Kidney epithelial cell (primary cell): ENCODE measurements around the gene BNC2. TPM values are rescaled to one million over a fixed set of nuclear protein-coding genes. Genes with fewer than 3 reads are reported as not detected.
"Not testable (repeated sequence)": the region's sequence is repeated elsewhere in the genome, so short reads cannot be mapped to it uniquely, and the experiment has no call there.

ENCODE experiments used
- DNase-seq: peaks from one replicate; pipeline ENCODE4 v3.0.0-alpha.2; 2010; ENCODE audit warnings: low read depth
- H3K27me3 ChIP-seq: 2 replicates; pipeline ENCODE4 v1.6.0; 2011; ENCODE audit warnings: low read length; ENCODE audit not compliant: control insufficient read depth, insufficient read depth
- H3K36me3 ChIP-seq: 2 replicates; pipeline ENCODE4 v1.5.1; 2011; ENCODE audit warnings: low read length; ENCODE audit not compliant: control insufficient read depth, insufficient read depth
- H3K4me3 ChIP-seq: 2 replicates; pipeline ENCODE4 v1.5.1; 2011; ENCODE audit warnings: low read depth, mild to moderate bottlenecking, control low read depth, low read length
- total RNA-seq: library from RNA; depleted of rRNA; stranded (reverse); fragments of >200 nt; gene quantifications from 2 replicates; pipeline ENCODE4 v1.2.3, GENCODE V29; 2015
- TF ChIP-seq, protein P1 (sequence below): IDR thresholded peaks from 2 replicates; pipeline ENCODE4 v1.5.1; 2011; ENCODE audit warnings: mild to moderate bottlenecking, moderate library complexity, low read length, control low read depth, inconsistent platforms; ENCODE audit not compliant: insufficient read depth, poor library complexity, severe bottlenecking

The BNC2 gene
- total RNA-seq, 1 donor from 2014 or later, result 1.5 TPM

DNA sequence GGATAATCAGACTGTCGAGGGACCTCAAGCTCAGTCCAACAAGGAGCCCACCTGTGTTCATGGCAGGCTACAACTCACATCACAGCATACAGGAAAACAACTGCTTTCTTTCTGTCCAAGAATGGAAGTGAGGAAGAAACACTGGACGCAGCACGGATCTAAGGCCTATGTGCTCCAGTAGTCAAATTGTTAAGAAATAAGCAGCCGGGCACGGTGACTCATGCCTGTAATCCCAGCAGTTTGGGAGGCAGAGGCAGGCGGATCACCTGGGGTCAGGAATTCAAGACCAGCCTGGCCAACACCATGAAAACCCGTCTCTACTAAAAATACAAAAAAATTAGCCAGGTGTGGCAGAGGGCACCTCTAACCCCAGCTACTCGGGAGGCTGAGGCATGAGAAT lies 427.8 kb downstream of the BNC2 start:
- H3K4me3 ChIP-seq, result no peak overlapping the region
- peak; percentile 61 for DNase-seq
- TF ChIP-seq, protein P1, sequence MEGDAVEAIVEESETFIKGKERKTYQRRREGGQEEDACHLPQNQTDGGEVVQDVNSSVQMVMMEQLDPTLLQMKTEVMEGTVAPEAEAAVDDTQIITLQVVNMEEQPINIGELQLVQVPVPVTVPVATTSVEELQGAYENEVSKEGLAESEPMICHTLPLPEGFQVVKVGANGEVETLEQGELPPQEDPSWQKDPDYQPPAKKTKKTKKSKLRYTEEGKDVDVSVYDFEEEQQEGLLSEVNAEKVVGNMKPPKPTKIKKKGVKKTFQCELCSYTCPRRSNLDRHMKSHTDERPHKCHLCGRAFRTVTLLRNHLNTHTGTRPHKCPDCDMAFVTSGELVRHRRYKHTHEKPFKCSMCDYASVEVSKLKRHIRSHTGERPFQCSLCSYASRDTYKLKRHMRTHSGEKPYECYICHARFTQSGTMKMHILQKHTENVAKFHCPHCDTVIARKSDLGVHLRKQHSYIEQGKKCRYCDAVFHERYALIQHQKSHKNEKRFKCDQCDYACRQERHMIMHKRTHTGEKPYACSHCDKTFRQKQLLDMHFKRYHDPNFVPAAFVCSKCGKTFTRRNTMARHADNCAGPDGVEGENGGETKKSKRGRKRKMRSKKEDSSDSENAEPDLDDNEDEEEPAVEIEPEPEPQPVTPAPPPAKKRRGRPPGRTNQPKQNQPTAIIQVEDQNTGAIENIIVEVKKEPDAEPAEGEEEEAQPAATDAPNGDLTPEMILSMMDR, result no peak
- no peaks in the 10 kb centered on the region for H3K36me3 ChIP-seq
- H3K27me3 ChIP-seq, result no peaks in the 10 kb centered on the region

DNA sequence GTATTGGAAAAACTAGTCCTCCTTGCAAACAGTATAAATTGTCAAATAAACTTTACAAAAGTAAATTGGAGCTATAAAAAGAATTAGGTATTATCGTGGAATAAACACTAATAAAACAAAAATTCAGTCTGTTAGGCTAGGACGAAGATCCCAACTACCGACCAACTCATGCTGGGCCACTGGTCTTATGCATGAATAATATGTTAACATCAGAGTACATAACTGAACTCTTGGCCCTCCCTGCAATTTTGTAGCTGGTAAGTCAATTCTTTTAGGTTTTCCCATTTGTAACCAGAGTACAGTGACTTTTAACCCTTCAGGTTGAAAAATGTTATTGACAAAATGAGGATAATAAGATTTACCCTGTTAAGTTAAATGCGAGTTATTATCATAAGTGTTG lies 428.7 kb downstream of the BNC2 start:
- TF ChIP-seq, protein P1, result no peak
- H3K27me3 ChIP-seq, result no peaks in the 10 kb centered on the region
- DNase-seq, result no peak
- no peak overlapping the region for H3K4me3 ChIP-seq
- H3K36me3 ChIP-seq, result no peaks in the 10 kb centered on the region

DNA sequence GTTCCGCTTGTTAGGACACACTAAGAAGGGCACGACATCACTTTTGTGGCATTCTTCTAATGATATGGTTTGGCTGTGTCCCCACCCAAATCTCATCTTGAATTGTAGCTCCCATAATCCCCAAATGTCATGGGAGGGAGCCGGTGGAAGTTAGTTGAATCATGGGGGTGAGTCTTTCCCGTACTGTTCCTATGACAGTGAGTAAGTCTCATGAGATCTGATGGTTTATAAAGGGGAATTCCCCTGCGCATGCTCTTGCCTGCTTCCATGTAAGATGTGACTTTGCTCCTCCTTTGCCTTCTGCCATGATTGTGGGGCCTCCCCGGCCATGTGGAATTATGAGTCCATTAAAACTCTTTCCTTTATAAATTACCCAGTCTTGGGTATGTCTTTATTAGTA lies 431.6 kb downstream of the BNC2 start:
- not testable (repeated sequence) for H3K27me3 ChIP-seq, H3K36me3 ChIP-seq, DNase-seq, H3K4me3 ChIP-seq

DNA sequence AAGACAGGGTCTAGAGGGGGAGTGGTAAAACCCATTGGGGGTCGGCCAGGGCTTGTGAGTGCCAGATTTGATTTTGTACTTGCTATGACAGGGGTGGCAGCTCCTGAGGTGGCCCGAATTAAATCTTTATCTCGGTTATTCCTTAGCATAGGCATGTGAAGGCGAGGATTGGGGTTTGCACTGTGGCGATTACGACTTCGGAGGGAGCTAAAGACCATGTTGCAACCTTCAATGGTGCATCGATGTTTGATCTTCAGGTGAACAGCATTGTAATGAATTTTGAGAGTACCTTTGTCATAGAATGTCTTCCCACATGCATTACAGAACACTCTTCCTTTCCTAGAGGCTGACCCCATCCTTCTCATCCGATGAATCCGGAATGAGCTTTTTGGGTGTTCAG lies 433.9 kb downstream of the BNC2 start:
- Histone ChIP-seq H3K4me3 (no peak overlapping the region), H3K27me3 (no peaks in the 10 kb centered on the region), H3K36me3 (peaks cover 2% of the 10 kb centered on the region)
- TF ChIP-seq, protein P1, result no peak
- no peak for DNase-seq

DNA sequence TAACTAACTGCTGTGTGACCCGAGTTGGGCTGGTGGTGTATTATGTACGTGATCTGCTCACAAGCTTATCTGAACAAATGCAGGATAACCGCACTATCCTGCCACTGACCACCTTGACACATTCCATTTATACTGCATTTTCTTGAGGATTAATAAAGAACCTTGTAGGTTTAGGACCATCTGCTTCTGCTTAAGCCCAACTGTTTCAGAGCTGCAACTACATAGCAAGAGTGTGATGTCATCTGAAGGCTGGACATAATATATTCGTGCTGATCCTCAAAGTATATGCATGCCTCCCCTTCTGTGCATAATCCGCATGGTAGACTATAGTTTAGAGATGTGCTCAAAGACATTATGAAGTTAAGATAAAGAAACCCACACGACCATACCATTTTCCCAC lies 435.9 kb downstream of the BNC2 start:
- no peak overlapping the region for H3K4me3 ChIP-seq
- H3K36me3 ChIP-seq, result peaks cover 2% of the 10 kb centered on the region
- no peak for DNase-seq
- TF ChIP-seq, protein P1, result no peak
- H3K27me3 ChIP-seq, result no peaks in the 10 kb centered on the region

DNA sequence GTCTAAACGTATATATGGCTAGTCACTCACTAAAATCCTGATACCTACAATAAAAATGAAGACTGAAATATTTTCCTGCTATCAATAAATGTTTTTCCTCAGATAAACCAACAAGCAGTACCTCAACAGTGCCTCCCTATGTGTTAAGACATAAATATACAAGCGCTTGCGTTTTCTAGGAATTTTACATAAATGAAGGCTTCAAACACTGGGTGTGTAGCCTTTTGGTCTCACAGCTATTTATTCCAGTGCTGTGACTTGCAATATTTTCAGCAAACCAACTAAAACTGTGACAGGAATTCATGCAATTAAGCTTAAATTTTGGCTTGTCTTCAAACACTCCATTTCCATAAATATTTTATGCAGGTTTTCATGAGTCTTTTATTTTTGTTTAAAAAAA lies 437.0 kb downstream of the BNC2 start:
- DNase-seq, result no peak
- H3K4me3 ChIP-seq, result no peak overlapping the region
- TF ChIP-seq, protein P1, result no peak

More for the DNA sequence above, 437.0 kb downstream of the BNC2 start:
- no peaks in the 10 kb centered on the region for H3K27me3 ChIP-seq
- peaks cover 2% of the 10 kb centered on the region for H3K36me3 ChIP-seq
